HG03575 (cell line): Measurements from ENCODE around the gene TNFRSF14.
"Not testable (repeated sequence)": the region's sequence is repeated elsewhere in the genome, so short reads cannot be mapped to it uniquely, and the experiment has no call there.

Experiments used
- ATAC-seq: cut with Tn5 transposase; IDR thresholded peaks from one replicate; pipeline ENCODE4 v1.9.1; 2021; ENCODE audit not compliant: unreplicated experiment, insufficient number of reproducible peaks, low FRiP score; ENCODE audit errors: extremely low read depth

The TNFRSF14 gene

GRCh38 chr1:2561898-2562895, 6.0 kb downstream of the TNFRSF14 start:
- ATAC-seq, result no peak

GRCh38 chr1:2563205-2563604, 7.0 kb downstream of the TNFRSF14 start:
- no peak for ATAC-seq

GRCh38 chr1:2564006-2564814, 8.0 kb downstream of the TNFRSF14 start:
- ATAC-seq, result no peak

GRCh38 chr1:2564815-2565374, 8.7 kb downstream of the TNFRSF14 start:
- no peak for ATAC-seq

- ATAC-seq, result no peak
Observed at GRCh38 chr1:2566101-2567045, 10.2 kb downstream of the TNFRSF14 start.

- ATAC-seq, result no peak
Observed at GRCh38 chr1:2567083-2567679, 11.0 kb downstream of the TNFRSF14 start.

- not testable (repeated sequence) for ATAC-seq
Observed at GRCh38 chr1:2568187-2568816, 12.1 kb downstream of the TNFRSF14 start.

GRCh38 chr1:2569060-2569459, 12.9 kb downstream of the TNFRSF14 start:
- ATAC-seq, result no peak

- ATAC-seq, result not testable (repeated sequence)
Observed at GRCh38 chr1:2569703-2570102, 13.5 kb downstream of the TNFRSF14 start.

GRCh38 chr1:2570332-2570731, 14.2 kb downstream of the TNFRSF14 start:
- no peak for ATAC-seq

- ATAC-seq, result no peak
Observed at GRCh38 chr1:2571348-2571747, 15.2 kb downstream of the TNFRSF14 start.

GRCh38 chr1:2573250-2573920, 17.2 kb downstream of the TNFRSF14 start:
- ATAC-seq, result no peak

GRCh38 chr1:2574350-2574749, 18.2 kb downstream of the TNFRSF14 start:
- ATAC-seq, result no peak

- ATAC-seq, result no peak
Observed at GRCh38 chr1:2575801-2576663, 19.9 kb downstream of the TNFRSF14 start.

GRCh38 chr1:2577565-2578075, 21.4 kb downstream of the TNFRSF14 start:
- ATAC-seq, result not testable (repeated sequence)

GRCh38 chr1:2578758-2579118, 22.6 kb downstream of the TNFRSF14 start:
- no peak for ATAC-seq
